ENCODE measurements around the gene EWSR1.

GRCh38 chr22:29284196-29284595, 16.1 kb downstream of the EWSR1 start:
- no peak for TF ChIP-seq CTCF (IDR thresholded peaks at IDR 0.05)
- no peak for TF ChIP-seq POLR2A (IDR thresholded peaks at IDR 0.05)
